ENCODE measurements around the gene ZNF3.

ZNF3 gene

GRCh38 chr7:100100420-100101015 is 19.0 kb upstream of the ZNF3 start:
- H3K4me3 ChIP-seq (ENCODE audit: low read length) = peak overlapping the region; percentile 88
- TF ChIP-seq ZNF274 (IDR thresholded peaks at IDR 0.05; ENCODE audit: low read depth, low read length) = no peak

- peak overlapping the region; percentile 88 for H3K4me3 ChIP-seq (ENCODE audit: low read length)
Observed at GRCh38 chr7:100099452-100099851, 17.9 kb upstream of the ZNF3 start.

GRCh38 chr7:100098913-100099312 is 17.4 kb upstream of the ZNF3 start:
- no peak for TF ChIP-seq ZNF274 (IDR thresholded peaks at IDR 0.05; ENCODE audit: low read depth, low read length)
- H3K4me3 ChIP-seq (ENCODE audit: low read length) = no peak overlapping the region

More at GRCh38 chr7:100099452-100099851, 17.9 kb upstream of the ZNF3 start:
- TF ChIP-seq ZNF274 (IDR thresholded peaks at IDR 0.05; ENCODE audit: low read depth, low read length) = no peak

- no peak for TF ChIP-seq ZNF274 (IDR thresholded peaks at IDR 0.05; ENCODE audit: low read depth, low read length)
- no peak overlapping the region for H3K4me3 ChIP-seq (ENCODE audit: low read length)
Observed at GRCh38 chr7:100095704-100096103, 14.2 kb upstream of the ZNF3 start.

- H3K4me3 ChIP-seq (ENCODE audit: low read length) = no peak overlapping the region
- no peak for TF ChIP-seq ZNF274 (IDR thresholded peaks at IDR 0.05; ENCODE audit: low read depth, low read length)
Observed at GRCh38 chr7:100095289-100095688, 13.8 kb upstream of the ZNF3 start.

GRCh38 chr7:100093925-100094486 is 12.5 kb upstream of the ZNF3 start:
- TF ChIP-seq ZNF274 (IDR thresholded peaks at IDR 0.05; ENCODE audit: low read depth, low read length) = no peak
- H3K4me3 ChIP-seq (ENCODE audit: low read length) = no peak overlapping the region

- H3K4me3 ChIP-seq (ENCODE audit: low read length) = no peak overlapping the region
- no peak for TF ChIP-seq ZNF274 (IDR thresholded peaks at IDR 0.05; ENCODE audit: low read depth, low read length)
Observed at GRCh38 chr7:100093498-100093897, 12.0 kb upstream of the ZNF3 start.

GRCh38 chr7:100093054-100093453 is 11.5 kb upstream of the ZNF3 start:
- no peak overlapping the region for H3K4me3 ChIP-seq (ENCODE audit: low read length)
- TF ChIP-seq ZNF274 (IDR thresholded peaks at IDR 0.05; ENCODE audit: low read depth, low read length) = no peak

- TF ChIP-seq ZNF274 (IDR thresholded peaks at IDR 0.05; ENCODE audit: low read depth, low read length) = no peak
Observed at GRCh38 chr7:100091411-100092181, 10.1 kb upstream of the ZNF3 start.

GRCh38 chr7:100090527-100091410 is 9.2 kb upstream of the ZNF3 start:
- H3K4me3 ChIP-seq (ENCODE audit: low read length) = no peak overlapping the region
- no peak for TF ChIP-seq ZNF274 (IDR thresholded peaks at IDR 0.05; ENCODE audit: low read depth, low read length)

More at GRCh38 chr7:100091411-100092181, 10.1 kb upstream of the ZNF3 start:
- no peak overlapping the region for H3K4me3 ChIP-seq (ENCODE audit: low read length)

- peak overlapping the region; percentile 87 for H3K4me3 ChIP-seq (ENCODE audit: low read length)
- no peak for TF ChIP-seq ZNF274 (IDR thresholded peaks at IDR 0.05; ENCODE audit: low read depth, low read length)
Observed at GRCh38 chr7:100089458-100090196, 8.1 kb upstream of the ZNF3 start.

GRCh38 chr7:100088621-100089457 is 7.3 kb upstream of the ZNF3 start, which contains the start of gene COPS6:
TSS of gene COPS6 (plus strand) at chr7:100088969. CDS start at chr7:100088991, 22 bp downstream.
- peak within 1 kb of the TSS; percentile 87 for H3K4me3 ChIP-seq (ENCODE audit: low read length)
- TF ChIP-seq ZNF274 (IDR thresholded peaks at IDR 0.05; ENCODE audit: low read depth, low read length) = no peak
